CD14-positive monocyte (primary cell): Measurements from ENCODE around the gene CCDC32. TPM values are rescaled to one million over a fixed set of nuclear protein-coding genes. Genes with fewer than 3 reads are reported as not detected.

Experiments used
- DNase-seq, 3 donors: peaks; one replicate each; pipeline ENCODE4 v3.0.0-alpha.2; 2011 to 2022
- H2AFZ ChIP-seq: 2 replicates; pipeline ENCODE4 v1.6.0; 2012; ENCODE audit warnings: mild to moderate bottlenecking, low read depth, low read length, inconsistent platforms; ENCODE audit not compliant: insufficient read depth, poor library complexity, severe bottlenecking
- H3K27ac ChIP-seq, 2 donors: 1 replicate in 1 of 2; 2 replicates in 1 of 2; pipeline ENCODE4 v1.5.1; 2012 to 2013; ENCODE audit warnings: low read length in 2 of 2, control low read depth in 1 of 2, inconsistent platforms in 1 of 2, low read depth in 1 of 2, mild to moderate bottlenecking in 1 of 2
- H3K27me3 ChIP-seq, 2 donors: one replicate each; pipeline versions ENCODE4 v1.6.0 to v1.6.1; 2011 to 2013; ENCODE audit warnings: low read length in 2 of 2; ENCODE audit not compliant: control insufficient read depth in 2 of 2, insufficient read depth in 2 of 2
- H3K36me3 ChIP-seq, 2 donors: replicated peaks in 1 of 2; 1 replicate in 1 of 2; 2 replicates in 1 of 2; pipeline versions ENCODE4 v1.5.1 to v1.6.1; 2012 to 2013; ENCODE audit warnings: low read length in 2 of 2, control low read depth in 1 of 2, inconsistent platforms in 1 of 2, mild to moderate bottlenecking in 1 of 2; ENCODE audit not compliant: insufficient read depth in 2 of 2, control insufficient read depth in 1 of 2
- H3K4me1 ChIP-seq, 2 donors: 1 replicate in 1 of 2; 2 replicates in 1 of 2; pipeline versions ENCODE4 v1.5.1 to v1.6.1; 2012 to 2013; ENCODE audit warnings: low read length in 2 of 2, control low read depth in 1 of 2, inconsistent platforms in 1 of 2, mild to moderate bottlenecking in 1 of 2, moderate library complexity in 1 of 2; ENCODE audit not compliant: insufficient read depth in 2 of 2, control insufficient read depth in 1 of 2
- H3K4me2 ChIP-seq: replicated peaks from 2 replicates; pipeline ENCODE3; 2012; ENCODE audit warnings: low read length, moderate library complexity, mild to moderate bottlenecking; ENCODE audit not compliant: poor library complexity, severe bottlenecking; ENCODE audit errors: extremely low read depth
- H3K4me3 ChIP-seq, 3 experiments: fragments of 200-600 bp in 1 of 3; sonication (generic) in 1 of 3; replicated peaks in 1 of 3; 1 replicate in 2 of 3; 2 replicates in 1 of 3; pipeline ENCODE4 v1.5.1; 2011 to 2013; ENCODE audit warnings: low read length in 3 of 3, mild to moderate bottlenecking in 3 of 3, control low read depth in 2 of 3, low read depth in 2 of 3, inconsistent platforms in 1 of 3, moderate library complexity in 1 of 3
- H3K79me2 ChIP-seq: 2 replicates; pipeline ENCODE4 v1.6.0; 2012; ENCODE audit warnings: mild to moderate bottlenecking, control low read depth, inconsistent platforms, low read length, moderate library complexity; ENCODE audit not compliant: insufficient read depth
- H3K9ac ChIP-seq: 2 replicates; pipeline ENCODE4 v1.6.0; 2017; ENCODE audit warnings: low read length, mild to moderate bottlenecking; ENCODE audit not compliant: insufficient read depth, poor library complexity, severe bottlenecking
- H3K9me3 ChIP-seq, 2 donors: replicated peaks in 1 of 2; 1 replicate in 1 of 2; 2 replicates in 1 of 2; pipeline versions ENCODE4 v1.5.1 to v1.6.1; 2012 to 2013; ENCODE audit warnings: low read length in 2 of 2, control low read depth in 1 of 2; ENCODE audit not compliant: control insufficient read depth in 1 of 2, insufficient read depth in 1 of 2
- H4K20me1 ChIP-seq: 2 replicates; pipeline ENCODE4 v1.6.0; 2012; ENCODE audit warnings: mild to moderate bottlenecking, low read length, control low read depth, moderate library complexity; ENCODE audit not compliant: insufficient read depth
- H3K27ac Mint-ChIP-seq, 7 donors: one replicate each; pipeline ENCODE4 v1.8.0; 2020; ENCODE audit warnings: mild to moderate bottlenecking in 7 of 7, mixed read lengths in 7 of 7, moderate library complexity in 6 of 7, inconsistent platforms in 2 of 7
- H3K27me3 Mint-ChIP-seq, 3 donors: one replicate each; pipeline ENCODE4 v1.8.0; 2021 to 2022; ENCODE audit warnings: low read depth in 3 of 3, mild to moderate bottlenecking in 3 of 3, mixed read lengths in 3 of 3, moderate library complexity in 3 of 3, inconsistent platforms in 1 of 3
- H3K36me3 Mint-ChIP-seq, 2 donors: one replicate each; pipeline ENCODE4 v1.8.0; 2020; ENCODE audit warnings: mixed read lengths in 2 of 2, inconsistent platforms in 1 of 2, mild to moderate bottlenecking in 1 of 2
- H3K4me1 Mint-ChIP-seq: one replicate; pipeline ENCODE4 v1.8.0; 2020; ENCODE audit warnings: mild to moderate bottlenecking, mixed read lengths
- H3K4me3 Mint-ChIP-seq, 2 donors: one replicate each; pipeline ENCODE4 v1.8.0; 2020; ENCODE audit warnings: mild to moderate bottlenecking in 2 of 2, mixed read lengths in 2 of 2, moderate library complexity in 1 of 2
- H3K9me3 Mint-ChIP-seq, 7 donors: one replicate each; pipeline ENCODE4 v1.8.0; 2020 to 2022; ENCODE audit warnings: mixed read lengths in 7 of 7, mild to moderate bottlenecking in 6 of 7, moderate library complexity in 6 of 7, inconsistent platforms in 2 of 7
- WGBS: methylation state at CpG from one replicate; pipeline ENCODE4 v1.1.5; 2013; ENCODE audit warnings: missing lambda C conversion rate; ENCODE audit not compliant: insufficient coverage; 5-methylcytosine and 5-hydroxymethylcytosine counted together
- intact Hi-C, 2 donors: fragments of 100-400 bp; cut with micrococcal nuclease; formaldehyde crosslinking; loops; one replicate each; pipeline versions ENCODE4 v1.15.0 to v1.15.1; 2023
- polyA plus RNA-seq, 3 donors: library from polyadenylated mRNA; depleted of rRNA in 1 of 3; unstranded in 2 of 3; stranded (reverse) in 1 of 3; fragments of 300-500 nt in 2 of 3; fragments of >200 nt in 1 of 3; fragmentation: Illumina TruSeq in 2 of 3; gene quantifications; 1 replicate in 2 of 3; 2 replicates in 1 of 3; pipeline ENCODE4 v1.2.3, GENCODE V29; 2012 to 2021
- TF ChIP-seq, protein P1 (sequence below): fragments of 200-600 bp; IDR thresholded peaks from one replicate; pipeline ENCODE4 v1.8.0; 2022; ENCODE audit warnings: antibody characterized with exemption, mild to moderate bottlenecking

The CCDC32 gene
- polyA plus RNA-seq, 3 donors = 7.5 to 37.3 (median 30.8) TPM

DNA sequence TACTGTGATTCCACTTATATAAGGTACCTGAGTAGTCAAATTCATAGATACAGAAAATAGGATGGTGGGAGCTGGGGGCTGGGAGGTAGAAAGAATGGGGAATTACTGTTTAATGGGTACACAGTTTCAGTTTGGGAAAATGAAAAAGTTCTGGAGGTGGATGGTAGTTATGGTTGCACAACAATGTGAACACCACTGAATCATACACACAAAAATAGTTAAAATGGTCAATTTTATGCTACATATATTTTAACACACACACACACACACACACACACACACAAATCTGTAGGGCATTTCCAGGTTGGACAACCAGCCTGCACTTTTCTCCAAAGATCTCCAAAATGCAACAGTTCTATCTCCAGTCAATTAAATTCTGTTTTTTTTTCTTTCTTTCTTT is 1.4 kb downstream of the CCDC32 start:
- intact Hi-C loops = loop anchor here (10.0 kb wide), 2 partner anchors 131 to 191 kb away; partner anchors contain the start of genes RAD51 (in 1 of the 2) and RMDN3 (in 1 of the 2)

DNA sequence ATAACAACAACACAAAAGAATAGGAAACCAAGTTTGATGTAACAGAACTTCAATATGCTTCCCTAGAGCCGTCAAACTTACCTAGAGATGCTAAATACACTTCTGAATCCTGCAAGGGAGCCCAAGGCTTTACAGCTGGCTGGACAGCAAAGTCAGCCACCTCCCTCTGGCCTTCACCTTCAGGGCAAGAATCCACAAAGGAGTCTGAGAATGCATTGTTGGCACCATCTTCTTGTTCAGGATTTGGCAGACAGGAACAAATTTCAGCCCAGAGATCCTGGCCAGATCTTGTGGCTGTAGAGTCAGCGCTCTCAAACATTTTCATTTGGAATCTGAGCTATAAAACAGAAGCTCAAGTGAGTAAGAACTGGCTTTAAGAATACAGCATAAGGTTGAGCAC is 2.2 kb downstream of the CCDC32 start:
- no peak overlapping the region for H3K9ac ChIP-seq

More for the DNA sequence above, 1.4 kb downstream of the CCDC32 start:
- Histone ChIP-seq H3K36me3 (peaks cover 9 to 21% of the 10 kb centered on the region in 2 donors), H3K79me2 (peaks cover 24% of the 10 kb centered on the region), H3K27me3 (peaks cover 0 to 4% of the 10 kb centered on the region in 2 donors), H3K9ac (no peak overlapping the region), H3K4me2 (no peak overlapping the region), H3K27ac (no peak overlapping the region), H3K9me3 (no peaks in the 10 kb centered on the region), H3K4me1 (peaks cover 15 to 20% of the 10 kb centered on the region in 2 donors), H3K4me3 (no peak overlapping the region), H2AFZ (no peak overlapping the region), H4K20me1 (no peaks in the 10 kb centered on the region)
- Mint-ChIP-seq H3K27ac (peak overlapping the region in 3 of 7 donors; percentile 8 to 32 (median 18)), H3K27me3 (peaks cover 0 to 8% (median 2%) of the 10 kb centered on the region in 3 donors), H3K4me3 (no peak overlapping the region), H3K4me1 (peaks cover 29% of the 10 kb centered on the region), H3K36me3 (peaks cover 10 to 32% of the 10 kb centered on the region in 2 donors), H3K9me3 (no peaks in the 10 kb centered on the region)
- TF ChIP-seq, protein P1, sequence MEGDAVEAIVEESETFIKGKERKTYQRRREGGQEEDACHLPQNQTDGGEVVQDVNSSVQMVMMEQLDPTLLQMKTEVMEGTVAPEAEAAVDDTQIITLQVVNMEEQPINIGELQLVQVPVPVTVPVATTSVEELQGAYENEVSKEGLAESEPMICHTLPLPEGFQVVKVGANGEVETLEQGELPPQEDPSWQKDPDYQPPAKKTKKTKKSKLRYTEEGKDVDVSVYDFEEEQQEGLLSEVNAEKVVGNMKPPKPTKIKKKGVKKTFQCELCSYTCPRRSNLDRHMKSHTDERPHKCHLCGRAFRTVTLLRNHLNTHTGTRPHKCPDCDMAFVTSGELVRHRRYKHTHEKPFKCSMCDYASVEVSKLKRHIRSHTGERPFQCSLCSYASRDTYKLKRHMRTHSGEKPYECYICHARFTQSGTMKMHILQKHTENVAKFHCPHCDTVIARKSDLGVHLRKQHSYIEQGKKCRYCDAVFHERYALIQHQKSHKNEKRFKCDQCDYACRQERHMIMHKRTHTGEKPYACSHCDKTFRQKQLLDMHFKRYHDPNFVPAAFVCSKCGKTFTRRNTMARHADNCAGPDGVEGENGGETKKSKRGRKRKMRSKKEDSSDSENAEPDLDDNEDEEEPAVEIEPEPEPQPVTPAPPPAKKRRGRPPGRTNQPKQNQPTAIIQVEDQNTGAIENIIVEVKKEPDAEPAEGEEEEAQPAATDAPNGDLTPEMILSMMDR = no peak
- no peak for DNase-seq

More for the DNA sequence above, 2.2 kb downstream of the CCDC32 start:
- Histone ChIP-seq H3K27me3 (peaks cover 0 to 4% of the 10 kb centered on the region in 2 donors), H2AFZ (no peak overlapping the region), H3K4me1 (peaks cover 15 to 18% of the 10 kb centered on the region in 2 donors), H3K27ac (no peak overlapping the region), H3K4me2 (no peak overlapping the region), H3K79me2 (peaks cover 24% of the 10 kb centered on the region), H4K20me1 (no peaks in the 10 kb centered on the region), H3K4me3 (no peak overlapping the region), H3K36me3 (peaks cover 9 to 21% of the 10 kb centered on the region in 2 donors), H3K9me3 (no peaks in the 10 kb centered on the region)
- H3K36me3 Mint-ChIP-seq = peaks cover 10 to 35% of the 10 kb centered on the region in 2 donors
- H3K9me3 Mint-ChIP-seq = no peaks in the 10 kb centered on the region
- WGBS = 100% methylated on average over 2 of the region's 2 CpGs
- TF ChIP-seq, protein P1 = no peak
- H3K27ac Mint-ChIP-seq = peak overlapping the region in 1 of 7 donors; percentile 25
- intact Hi-C loops = loop anchor here (10.0 kb wide), 2 partner anchors 132 to 192 kb away; partner anchors contain the start of genes RAD51 (in 1 of the 2) and RMDN3 (in 1 of the 2)
- no peak overlapping the region for H3K4me3 Mint-ChIP-seq
- peaks cover 0 to 8% (median 2%) of the 10 kb centered on the region in 3 donors for H3K27me3 Mint-ChIP-seq
- H3K4me1 Mint-ChIP-seq = peaks cover 29% of the 10 kb centered on the region
- no peak for DNase-seq
